B cell (primary cell): Measurements from ENCODE around the gene C11orf91. TPM values are rescaled to one million over a fixed set of nuclear protein-coding genes. Genes with fewer than 3 reads are reported as not detected.

ENCODE experiments used
- ATAC-seq: fragments of 200-7000 bp; cut with Tn5 transposase; one replicate; pipeline ENCODE4 v1.10.0; 2021; ENCODE audit warnings: low read depth, mild to moderate bottlenecking, moderate number of reproducible peaks, moderate library complexity
- CTCF ChIA-PET: fragments of 350-600 bp; sonication (Branson Sonifier 250); formaldehyde crosslinking; loops from one replicate; lab custom pipeline; 2021; ENCODE audit warnings: antibody characterized with exemption, inconsistent platforms; lab: Charles Lee
- POLR2A ChIA-PET: fragments of 350-600 bp; sonication (Branson Sonifier 250); formaldehyde crosslinking; loops from one replicate; lab custom pipeline; 2021; ENCODE audit warnings: antibody characterized with exemption; lab: Charles Lee
- DNase-seq: peaks from one replicate; pipeline ENCODE4 v3.0.0; 2013
- H2AFZ ChIP-seq: 2 replicates; pipeline ENCODE4 v1.6.1; 2012; ENCODE audit warnings: mild to moderate bottlenecking, low read depth, low read length; ENCODE audit not compliant: insufficient read depth, poor library complexity, severe bottlenecking
- H3K27ac ChIP-seq, 2 donors: 1 replicate in 1 of 2; 2 replicates in 1 of 2; pipeline ENCODE4 v1.5.1; 2012 to 2013; ENCODE audit warnings: low read length in 2 of 2, mild to moderate bottlenecking in 2 of 2, moderate library complexity in 1 of 2
- H3K27me3 ChIP-seq, 4 experiments: fragments of 200-600 bp in 1 of 4; sonication (generic) in 1 of 4; replicated peaks in 1 of 4; 1 replicate in 2 of 4; 2 replicates in 2 of 4; pipeline versions ENCODE4 v1.6.1 to v1.7.0; 2013 to 2016; ENCODE audit warnings: low read length in 3 of 4, mild to moderate bottlenecking in 2 of 4, mixed read lengths in 1 of 4, moderate library complexity in 1 of 4; ENCODE audit not compliant: insufficient read depth in 4 of 4, control insufficient read depth in 3 of 4; ENCODE audit errors: control extremely low read depth in 1 of 4
- H3K36me3 ChIP-seq, 2 experiments: replicated peaks in 1 of 2; 1 replicate in 1 of 2; 2 replicates in 1 of 2; pipeline versions ENCODE4 v1.6.1 to v1.7.1; 2013; ENCODE audit warnings: low read length in 1 of 2; ENCODE audit not compliant: insufficient read depth in 2 of 2, control insufficient read depth in 1 of 2; ENCODE audit errors: control extremely low read depth in 1 of 2, extremely low read depth in 1 of 2
- H3K4me1 ChIP-seq, 2 donors: fragments of 200-600 bp in 1 of 2; sonication (generic) in 1 of 2; 1 replicate in 1 of 2; 2 replicates in 1 of 2; pipeline versions ENCODE4 v1.5.1 to v1.6.1; 2013 to 2017; ENCODE audit warnings: low read length in 2 of 2; ENCODE audit not compliant: control insufficient read depth in 2 of 2, insufficient read depth in 2 of 2
- H3K4me2 ChIP-seq: replicated peaks from 2 replicates; pipeline ENCODE3; 2012; ENCODE audit warnings: mild to moderate bottlenecking, low read depth, low read length; ENCODE audit not compliant: poor library complexity, severe bottlenecking
- H3K4me3 ChIP-seq, 5 experiments: fragments of 200-600 bp in 1 of 5; sonication (generic) in 1 of 5; 1 replicate in 3 of 5; 2 replicates in 2 of 5; pipeline versions ENCODE4 v1.5.1 to v1.7.0; 2011 to 2016; ENCODE audit warnings: low read length in 4 of 5, mild to moderate bottlenecking in 4 of 5, low read depth in 2 of 5, control low read depth in 1 of 5, moderate library complexity in 1 of 5; ENCODE audit not compliant: insufficient read depth in 1 of 5; ENCODE audit errors: control extremely low read depth in 1 of 5, extremely low read depth in 1 of 5
- H3K79me2 ChIP-seq: fragments of 200-600 bp; sonication (generic); one replicate; pipeline ENCODE4 v1.6.0; 2016; ENCODE audit warnings: low read length; ENCODE audit not compliant: control insufficient read depth, insufficient read depth
- H3K9ac ChIP-seq: fragments of 200-600 bp; sonication (generic); 2 replicates; pipeline ENCODE4 v1.6.1; 2017; ENCODE audit warnings: mild to moderate bottlenecking, low read length, moderate library complexity
- H3K9me3 ChIP-seq, 3 donors: one replicate each; pipeline versions ENCODE4 v1.6.1 to v1.7.1; 2013; ENCODE audit warnings: low read length in 2 of 3; ENCODE audit not compliant: control insufficient read depth in 2 of 3, insufficient read depth in 1 of 3; ENCODE audit errors: control extremely low read depth in 1 of 3
- H4K20me1 ChIP-seq: 2 replicates; pipeline ENCODE4 v1.6.0; 2012; ENCODE audit warnings: mild to moderate bottlenecking, low read length; ENCODE audit not compliant: insufficient read depth, control insufficient read depth, poor library complexity, severe bottlenecking
- H3K27ac Mint-ChIP-seq: one replicate; pipeline ENCODE4 v1.8.0; 2021; ENCODE audit warnings: mixed read lengths
- H3K27me3 Mint-ChIP-seq: one replicate; pipeline ENCODE4 v1.8.0; 2021; ENCODE audit warnings: mixed read lengths
- H3K4me1 Mint-ChIP-seq: one replicate; pipeline ENCODE4 v1.8.0; 2021; ENCODE audit warnings: mixed read lengths
- H3K4me3 Mint-ChIP-seq: one replicate; pipeline ENCODE4 v1.8.0; 2021; ENCODE audit warnings: mixed read lengths
- H3K9me3 Mint-ChIP-seq: one replicate; pipeline ENCODE4 v1.8.0; 2022; ENCODE audit warnings: mixed read lengths; ENCODE audit not compliant: insufficient read depth
- EZH2 ChIP-seq: IDR thresholded peaks from 2 replicates; pipeline ENCODE4 v1.6.1; 2012; ENCODE audit warnings: borderline replicate concordance, low read depth, mild to moderate bottlenecking, moderate library complexity, low read length; ENCODE audit not compliant: insufficient read depth, poor library complexity, severe bottlenecking
- WGBS: methylation state at CpG from one replicate; pipeline ENCODE4 v1.1.5; 2013; ENCODE audit warnings: missing lambda C conversion rate; ENCODE audit not compliant: insufficient coverage; 5-methylcytosine and 5-hydroxymethylcytosine counted together
- intact Hi-C: fragments of 100-400 bp; cut with micrococcal nuclease; formaldehyde crosslinking; loops from one replicate; pipeline ENCODE4 v1.10.0; 2022
- polyA plus RNA-seq: library from polyadenylated mRNA; depleted of rRNA; stranded (reverse); fragments of >200 nt; gene quantifications from 2 replicates; pipeline ENCODE4 v1.2.3, GENCODE V29; 2012
- total RNA-seq, 2 donors: library from RNA; stranded (reverse); fragments of 120-200 nt in 1 of 2; gene quantifications; 1 replicate in 1 of 2; 2 replicates in 1 of 2; pipeline versions ENCODE4 v1.2.3 to v1.2.4, GENCODE V29; 2013 to 2022
- TF ChIP-seq, protein P1 (sequence below): fragments of 200-600 bp; IDR thresholded peaks from one replicate; pipeline ENCODE4 v1.8.0; 2022; ENCODE audit warnings: antibody characterized with exemption, mild to moderate bottlenecking

C11orf91 gene
- total and polyA plus RNA-seq, 2 donors (not counting 1 experiment from before 2014, with no cell fraction given) = not detected

DNA sequence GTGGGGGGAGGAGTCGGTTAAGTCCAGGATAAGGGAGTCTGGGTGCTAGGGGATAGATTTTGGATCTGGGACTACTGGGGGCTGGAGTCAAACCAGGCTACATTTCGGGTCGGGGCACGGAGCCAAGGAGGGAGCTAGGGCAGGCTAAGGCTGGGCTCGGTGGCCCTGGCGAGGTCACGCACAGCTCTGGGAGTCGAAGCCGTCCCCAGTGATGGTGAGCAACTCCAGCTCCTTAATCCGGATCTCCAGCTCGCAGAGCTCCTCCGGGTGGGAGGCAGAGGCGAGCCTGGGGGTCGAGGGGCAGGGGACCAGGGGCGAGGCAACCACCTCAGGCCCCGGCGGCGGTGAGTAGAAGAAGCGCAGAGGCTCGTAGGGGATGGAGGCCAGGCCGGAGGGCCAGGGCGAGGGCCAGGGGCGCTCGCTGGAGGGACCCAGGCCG lies 544 bp downstream of the C11orf91 start:
- Histone ChIP-seq H3K79me2 (no peaks in the 10 kb centered on the region), H3K36me3 (no peaks in the 10 kb centered on the region), H4K20me1 (no peaks in the 10 kb centered on the region), H3K9ac (peak overlapping the region; percentile 64), H3K4me1 (peaks cover 6 to 16% of the 10 kb centered on the region in 2 donors), H3K4me3 (peak overlapping the region in 3 of 5 experiments; percentile 60 to 74 (median 66)), H3K27ac (no peak overlapping the region), H3K4me2 (peak overlapping the region; percentile 84), H3K9me3 (peaks cover 0 to 4% (median 0%) of the 10 kb centered on the region in 3 donors), H3K27me3 (peaks cover 0 to 18% (median 3%) of the 10 kb centered on the region in 4 experiments), H2AFZ (peak overlapping the region; percentile 71)
- intact Hi-C loops = loop anchor here (1.0 to 2.0 kb wide), 6 partner anchors 74 to 661 kb away; partner anchors contain the start of genes CSTF3, FBXO3, HIPK3 and NAT10
- no peak for TF ChIP-seq EZH2
- TF ChIP-seq, protein P1, sequence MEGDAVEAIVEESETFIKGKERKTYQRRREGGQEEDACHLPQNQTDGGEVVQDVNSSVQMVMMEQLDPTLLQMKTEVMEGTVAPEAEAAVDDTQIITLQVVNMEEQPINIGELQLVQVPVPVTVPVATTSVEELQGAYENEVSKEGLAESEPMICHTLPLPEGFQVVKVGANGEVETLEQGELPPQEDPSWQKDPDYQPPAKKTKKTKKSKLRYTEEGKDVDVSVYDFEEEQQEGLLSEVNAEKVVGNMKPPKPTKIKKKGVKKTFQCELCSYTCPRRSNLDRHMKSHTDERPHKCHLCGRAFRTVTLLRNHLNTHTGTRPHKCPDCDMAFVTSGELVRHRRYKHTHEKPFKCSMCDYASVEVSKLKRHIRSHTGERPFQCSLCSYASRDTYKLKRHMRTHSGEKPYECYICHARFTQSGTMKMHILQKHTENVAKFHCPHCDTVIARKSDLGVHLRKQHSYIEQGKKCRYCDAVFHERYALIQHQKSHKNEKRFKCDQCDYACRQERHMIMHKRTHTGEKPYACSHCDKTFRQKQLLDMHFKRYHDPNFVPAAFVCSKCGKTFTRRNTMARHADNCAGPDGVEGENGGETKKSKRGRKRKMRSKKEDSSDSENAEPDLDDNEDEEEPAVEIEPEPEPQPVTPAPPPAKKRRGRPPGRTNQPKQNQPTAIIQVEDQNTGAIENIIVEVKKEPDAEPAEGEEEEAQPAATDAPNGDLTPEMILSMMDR = no peak
- DNase-seq (peak; percentile 42), ATAC-seq (no peak)
- H3K4me3 Mint-ChIP-seq = peak overlapping the region; percentile 80
- peak overlapping the region; percentile 1 for H3K27ac Mint-ChIP-seq
- H3K4me1 Mint-ChIP-seq = peaks cover 17% of the 10 kb centered on the region
- no peaks in the 10 kb centered on the region for H3K9me3 Mint-ChIP-seq
- CTCF ChIA-PET = interaction anchor here (1.0 kb wide), 1 partner anchor 42 kb away, joined by 6 read pairs; no protein-coding TSS in a partner anchor
- peaks cover 5% of the 10 kb centered on the region for H3K27me3 Mint-ChIP-seq
- 36% methylated on average over 24 of the region's 25 CpGs for WGBS
- POLR2A ChIA-PET = interaction anchor here (0.7 to 1.3 kb wide), 2 partner anchors 75 to 538 kb away, joined by 3 read pairs; partner anchors contain the start of gene FBXO3

DNA sequence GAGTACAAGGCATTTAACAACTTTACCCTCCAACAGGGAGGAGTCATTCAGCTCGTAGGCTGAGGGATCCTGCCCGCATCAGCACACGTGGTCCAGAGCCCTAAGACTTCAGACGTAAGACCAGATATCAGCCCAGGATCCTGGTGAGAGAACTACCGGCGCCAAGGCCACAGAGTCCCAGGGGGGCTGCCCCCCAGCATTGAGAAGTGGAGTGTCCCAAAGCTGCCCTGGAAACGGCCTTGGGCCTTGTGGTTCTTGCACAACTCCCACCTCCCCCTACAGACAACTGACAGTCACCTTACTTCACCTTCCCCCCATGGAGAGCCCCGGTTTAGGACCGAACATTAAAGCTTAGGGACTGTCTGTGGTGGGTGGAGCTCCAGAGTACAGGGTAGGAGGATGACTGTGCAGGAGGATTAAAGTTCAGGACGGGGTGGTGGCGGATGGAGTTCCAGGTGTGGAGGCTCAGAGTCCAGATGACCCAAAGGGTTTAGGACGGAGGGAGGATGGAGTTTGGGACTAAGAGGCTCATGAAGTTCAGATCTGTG lies 1.0 kb downstream of the C11orf91 start:
- Histone ChIP-seq H3K27me3 (peaks cover 0 to 23% (median 4%) of the 10 kb centered on the region in 4 experiments), H3K4me2 (peak overlapping the region; percentile 84), H3K27ac (no peak overlapping the region), H3K9me3 (peaks cover 0 to 4% (median 0%) of the 10 kb centered on the region in 3 donors), H3K79me2 (no peaks in the 10 kb centered on the region), H4K20me1 (no peaks in the 10 kb centered on the region), H3K4me3 (no peak overlapping the region), H3K9ac (peak overlapping the region; percentile 64), H2AFZ (peak overlapping the region; percentile 71), H3K36me3 (no peaks in the 10 kb centered on the region), H3K4me1 (peaks cover 6 to 16% of the 10 kb centered on the region in 2 donors)
- ChIA-PET POLR2A (interaction anchor here (0.7 to 1.3 kb wide), 2 partner anchors 75 to 538 kb away, joined by 3 read pairs; partner anchors contain the start of gene FBXO3), CTCF (interaction anchor here (1.0 kb wide), 1 partner anchor 43 kb away, joined by 6 read pairs; no protein-coding TSS in a partner anchor)
- Mint-ChIP-seq H3K27ac (peak overlapping the region; percentile 1), H3K27me3 (peaks cover 5% of the 10 kb centered on the region), H3K4me1 (peaks cover 17% of the 10 kb centered on the region), H3K9me3 (no peaks in the 10 kb centered on the region), H3K4me3 (peak overlapping the region; percentile 80)
- intact Hi-C loops = loop anchor here (1.0 to 2.0 kb wide), 6 partner anchors 75 to 661 kb away; partner anchors contain the start of genes CSTF3, FBXO3, HIPK3 and NAT10
- DNase-seq (peak; percentile 27), ATAC-seq (no peak)
- 80% methylated on average over 9 of the region's 12 CpGs for WGBS
- no peak for TF ChIP-seq EZH2
- TF ChIP-seq, protein P1 = no peak
